GM19239 (cell line): Measurements from ENCODE around the gene STRN4.
"Not testable (repeated sequence)": the region's sequence is repeated elsewhere in the genome, so short reads cannot be mapped to it uniquely, and the experiment has no call there.

Experiments used
- DNase-seq: peaks from one replicate; pipeline ENCODE4 v3.0.0; 2011; ENCODE audit warnings: low spot score; ENCODE audit not compliant: insufficient read length
- FAIRE-seq: peaks from 2 replicates; lab custom pipeline; 2011; peaks lifted over from hg19 to GRCh38; lab: Jason Lieb, UNC

The STRN4 gene

DNA sequence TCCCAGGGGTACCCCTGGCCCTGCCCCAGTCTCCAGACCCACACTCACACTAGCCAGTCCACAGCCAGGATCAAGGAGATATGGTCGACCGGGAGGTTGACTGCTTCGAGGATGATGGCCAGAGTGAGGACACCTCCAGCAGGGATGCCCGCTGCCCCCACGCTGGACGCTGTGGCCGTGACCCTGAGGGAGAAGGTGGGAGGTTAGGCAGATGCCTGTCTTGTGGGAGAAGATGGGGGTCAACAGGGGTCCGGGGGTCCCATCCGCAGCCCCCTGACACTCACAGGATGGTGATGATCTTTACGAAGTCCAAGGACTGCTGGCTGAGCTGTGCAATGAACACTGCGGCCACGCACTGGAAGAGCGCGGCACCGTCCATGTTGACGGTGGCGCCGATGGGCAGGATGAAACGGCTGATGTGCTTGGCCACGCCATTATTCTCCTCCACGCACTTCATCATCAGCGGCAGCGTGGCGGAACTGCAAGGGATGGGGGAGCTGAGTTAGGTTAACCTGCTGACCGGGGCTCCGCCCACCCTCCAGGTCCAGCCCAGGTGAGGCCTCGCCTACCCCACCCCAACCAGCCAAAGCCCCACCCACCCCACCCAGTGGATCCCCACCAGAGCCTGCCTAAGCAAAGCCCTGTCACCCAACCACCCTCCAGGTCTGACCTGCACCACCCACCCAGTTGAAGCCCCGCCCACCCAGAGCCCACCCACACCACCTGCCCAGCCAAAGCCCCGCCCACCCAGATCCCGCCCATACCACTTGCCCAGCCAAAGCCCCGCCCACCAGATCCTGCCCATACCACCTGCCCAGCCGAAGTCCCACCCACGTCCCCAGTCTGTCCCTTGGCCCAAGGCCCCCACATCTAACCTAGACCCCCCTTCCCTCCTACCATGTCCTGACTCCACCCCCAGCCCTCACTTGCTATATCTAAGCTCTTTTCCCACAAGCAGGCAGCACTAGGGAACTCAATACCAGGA, 31.0 kb upstream of the STRN4 start:
- DNase-seq (no peak), FAIRE-seq (no peak)

DNA sequence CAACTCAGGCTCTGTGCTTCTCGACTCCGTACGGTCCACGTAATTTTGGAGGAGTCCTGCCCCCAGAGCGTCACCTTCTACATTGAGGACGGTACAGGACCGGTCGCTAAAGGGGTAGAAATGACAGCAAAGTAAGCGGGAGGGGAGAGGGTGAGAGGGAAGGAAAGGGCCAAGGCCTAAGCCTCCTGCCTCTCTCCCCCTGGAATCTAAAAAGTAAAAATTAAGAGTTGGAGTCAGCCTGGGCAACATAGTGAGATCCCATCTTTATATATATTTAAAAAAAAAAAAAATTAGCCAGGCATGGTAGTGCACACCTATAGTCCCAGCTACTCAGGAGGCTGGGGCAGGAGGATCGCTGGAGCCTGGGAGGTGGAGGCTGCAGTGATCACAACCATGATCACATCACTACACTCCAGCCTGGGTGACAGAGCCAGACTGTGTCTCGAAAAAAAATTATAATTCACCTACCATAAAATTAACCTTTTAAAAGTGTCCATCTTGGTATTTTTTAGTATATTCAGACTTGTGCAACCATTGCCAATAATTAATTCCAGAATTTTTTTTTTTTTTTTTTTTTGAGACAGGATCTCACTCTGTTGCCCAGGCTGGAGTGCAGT, 29.5 kb upstream of the STRN4 start:
- DNase-seq = no peak
- FAIRE-seq = no peak

DNA sequence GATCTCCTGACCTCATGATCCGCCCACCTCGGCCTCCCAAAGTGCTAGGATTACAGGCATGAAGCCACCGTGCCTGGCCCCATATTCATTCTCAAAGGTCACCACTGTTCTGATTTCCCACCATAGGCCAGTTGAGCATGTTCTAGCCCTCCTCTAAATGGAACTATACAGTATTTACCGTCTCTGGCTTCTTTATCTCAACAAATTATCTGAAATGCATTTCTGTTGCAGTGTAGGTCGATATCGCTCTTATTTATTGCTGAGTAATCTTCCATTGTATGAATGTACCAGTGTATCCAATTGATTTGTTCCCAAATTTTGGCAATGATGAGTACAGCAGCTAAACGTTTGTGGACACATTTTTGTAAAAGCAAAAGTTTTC, 26.8 kb upstream of the STRN4 start:
- DNase-seq = no peak

DNA sequence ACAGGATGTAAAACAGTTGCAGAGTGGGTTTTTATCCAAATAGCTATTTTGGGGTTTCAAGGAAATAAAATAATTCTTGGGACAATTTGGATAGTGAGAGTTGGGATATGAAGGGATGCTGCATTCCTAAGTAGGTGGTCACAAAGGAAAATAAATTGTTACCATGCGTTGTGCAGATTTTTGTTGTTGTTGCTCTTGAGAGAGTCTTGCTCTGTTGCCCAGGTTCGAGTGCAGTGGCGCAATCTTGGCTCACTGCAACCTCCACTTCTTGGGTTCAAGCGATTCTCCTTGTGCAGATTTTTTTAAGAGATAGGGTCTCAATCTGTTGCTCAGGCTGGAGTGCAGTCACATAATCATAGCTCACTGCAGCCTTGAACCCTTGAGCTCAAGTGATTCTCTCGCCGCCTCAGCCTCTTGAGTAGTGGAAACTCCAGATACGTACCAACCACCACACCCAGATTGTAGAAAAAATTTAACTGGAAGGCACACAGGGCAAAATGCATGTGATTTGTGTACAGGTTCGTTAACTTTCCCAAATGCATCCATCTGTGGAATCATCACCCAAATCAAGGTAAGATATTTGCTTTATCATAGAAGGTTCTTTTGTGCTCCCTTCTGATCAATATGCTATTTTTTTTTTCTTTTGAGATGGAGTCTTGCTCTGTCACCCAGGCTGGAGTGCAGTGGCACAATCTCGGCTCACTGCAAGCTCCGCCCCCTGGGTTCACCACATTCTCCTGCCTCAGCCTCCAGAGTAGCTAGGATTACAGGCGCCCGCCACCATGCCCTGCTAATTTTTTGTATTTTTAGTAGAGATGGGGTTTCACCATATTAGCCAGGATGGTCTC, 26.1 kb upstream of the STRN4 start:
- DNase-seq = no peak
- no peak for FAIRE-seq

More for the DNA sequence above, 26.8 kb upstream of the STRN4 start:
- FAIRE-seq = no peak

DNA sequence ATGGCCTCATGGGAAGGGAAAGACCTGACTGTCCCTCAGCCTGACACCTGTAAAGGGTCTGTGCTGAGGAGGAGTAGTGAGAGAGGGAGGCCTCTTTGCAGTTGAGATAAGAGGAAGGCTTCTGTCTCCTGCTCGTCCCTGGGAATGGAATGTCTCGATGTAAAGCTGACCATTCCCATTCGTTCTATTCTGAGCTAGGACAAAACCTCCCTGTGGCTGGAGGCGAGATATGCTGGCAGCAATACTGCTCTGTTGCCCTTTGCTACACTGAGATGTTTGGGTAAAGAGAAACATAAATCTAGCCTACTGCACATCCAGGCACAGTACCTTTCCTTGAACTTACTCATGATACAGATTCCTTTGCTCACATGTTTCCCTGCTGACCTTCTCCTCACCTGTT, 22.5 kb upstream of the STRN4 start:
- not testable (repeated sequence) for FAIRE-seq, DNase-seq

DNA sequence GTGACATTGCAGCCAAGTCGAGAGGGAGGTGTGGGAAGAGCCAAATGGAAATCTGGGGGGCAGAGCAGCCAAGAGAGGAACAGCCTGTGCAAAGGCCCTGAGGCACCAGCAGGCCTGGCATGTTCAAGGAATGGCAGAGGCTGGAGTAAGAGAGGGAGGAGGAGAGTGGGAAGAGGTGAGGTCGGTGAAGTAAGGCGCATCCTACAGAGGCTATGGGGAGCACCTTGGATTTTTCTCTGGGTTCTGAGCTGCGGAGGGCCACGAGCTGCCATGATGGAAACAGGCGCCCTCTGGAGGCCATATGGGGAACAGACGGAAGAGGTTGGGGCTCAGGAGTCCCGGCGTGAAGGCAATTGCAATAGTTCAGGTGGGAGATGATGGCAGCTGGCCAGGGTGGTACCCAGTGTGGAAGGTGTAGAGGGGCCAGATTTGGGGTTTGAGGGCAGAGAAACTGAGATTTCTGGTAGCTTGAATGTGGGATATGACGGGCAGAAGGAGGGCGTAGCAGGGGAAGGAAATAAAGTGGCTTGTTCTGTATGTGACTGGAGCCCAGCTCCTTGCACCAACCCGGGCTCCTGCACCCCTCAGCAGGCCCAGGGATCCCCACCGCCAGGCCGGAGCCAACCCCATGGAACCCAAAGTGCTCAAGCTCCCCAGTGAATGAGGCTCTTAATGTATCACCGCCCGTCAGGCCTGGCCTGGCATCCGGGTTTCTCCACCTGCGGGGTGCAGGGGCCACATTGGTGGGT, 20.5 kb upstream of the STRN4 start:
- DNase-seq (peak; percentile 68), FAIRE-seq (peak; percentile 67)

DNA sequence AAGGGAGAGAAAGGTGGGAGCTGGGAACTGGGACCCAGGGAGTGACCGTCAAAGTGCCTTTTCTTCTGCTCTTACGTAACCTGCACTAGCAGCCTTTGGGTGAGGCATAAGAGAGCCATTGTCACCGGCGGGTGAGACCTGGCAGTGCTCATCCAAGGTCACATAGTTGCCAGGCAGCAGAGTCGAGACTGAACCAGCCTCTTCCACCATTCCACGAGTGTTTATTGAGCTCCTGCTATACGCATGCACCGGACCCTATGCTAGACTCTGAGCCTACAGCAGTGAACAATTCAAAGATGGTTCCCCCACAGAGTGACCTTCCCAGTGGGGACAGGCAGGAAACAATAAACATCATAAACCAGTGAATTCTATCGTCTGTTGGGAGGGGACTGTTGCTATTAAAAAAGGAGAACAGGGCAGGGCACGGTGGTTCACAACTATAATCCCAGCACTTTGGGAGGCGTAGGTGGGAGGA, 18.6 kb upstream of the STRN4 start:
- DNase-seq = no peak
- no peak for FAIRE-seq

DNA sequence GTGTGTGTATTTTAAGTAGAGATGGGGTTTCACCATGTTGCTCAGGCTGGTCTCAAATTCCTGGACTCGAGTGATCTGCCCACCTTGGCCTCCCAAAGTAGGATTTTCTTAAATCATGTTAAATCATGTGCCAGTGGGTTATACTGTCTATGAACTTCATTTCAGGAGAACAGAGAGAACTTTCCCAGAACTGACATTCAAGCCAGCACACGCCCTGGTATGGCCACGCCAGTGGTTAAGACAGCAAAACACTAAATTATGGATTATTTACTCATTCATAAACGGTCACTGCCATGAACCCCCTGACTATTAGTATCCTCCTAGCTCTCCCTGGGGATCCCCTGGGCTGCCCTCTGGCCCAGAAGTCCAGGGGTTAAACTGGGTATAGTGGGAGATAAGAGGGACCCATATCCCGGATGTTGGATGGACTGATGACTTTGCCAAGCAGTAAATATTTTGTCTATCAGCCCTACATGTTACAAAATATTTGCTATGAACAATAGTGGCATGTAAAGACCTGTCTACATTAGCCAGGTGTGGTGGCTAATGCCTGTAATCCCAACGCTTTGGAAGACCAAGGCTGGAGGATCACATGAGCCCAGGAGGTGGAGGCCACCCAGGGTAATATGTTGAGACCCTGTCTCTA, 16.1 kb upstream of the STRN4 start:
- FAIRE-seq = no peak
- no peak for DNase-seq

DNA sequence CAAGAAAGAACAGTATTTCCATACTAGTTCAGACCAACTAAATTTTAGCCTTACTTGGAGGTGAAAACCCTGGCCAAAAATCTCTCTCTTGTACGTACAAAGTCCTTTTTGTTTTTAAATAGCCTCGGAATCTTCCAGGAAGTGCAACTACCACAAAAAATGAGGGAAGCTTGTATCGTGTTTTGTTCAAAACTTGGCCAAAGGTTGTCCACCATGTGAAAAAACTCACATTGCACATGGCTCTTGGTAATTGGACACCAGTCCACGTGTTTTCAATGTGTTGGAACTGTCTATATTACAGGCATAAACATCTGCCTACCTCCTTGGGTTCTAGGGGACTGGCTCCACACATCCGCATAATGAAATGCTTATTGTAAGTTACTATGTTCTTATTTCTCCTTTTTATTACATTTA, 15.2 kb upstream of the STRN4 start:
- DNase-seq = no peak
- FAIRE-seq = no peak

DNA sequence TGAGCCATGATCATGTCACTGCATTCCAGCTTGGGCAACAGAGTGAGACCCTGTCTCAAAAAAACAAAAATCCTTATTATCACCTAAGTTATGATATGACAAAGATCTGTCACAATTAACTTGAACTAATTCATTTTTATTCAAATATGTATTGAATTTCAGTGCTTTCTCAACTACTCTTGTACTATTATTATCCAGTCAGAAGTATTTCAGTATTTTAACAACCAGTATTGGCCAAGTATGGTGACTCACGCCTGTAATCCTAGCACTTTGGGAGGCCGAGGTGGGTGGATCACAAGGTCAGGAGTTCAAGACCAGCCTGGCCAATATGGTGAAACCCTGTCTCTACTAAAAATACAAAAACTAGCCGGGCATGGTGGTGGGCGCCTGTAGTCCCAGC, 14.6 kb upstream of the STRN4 start:
- not testable (repeated sequence) for DNase-seq, FAIRE-seq

DNA sequence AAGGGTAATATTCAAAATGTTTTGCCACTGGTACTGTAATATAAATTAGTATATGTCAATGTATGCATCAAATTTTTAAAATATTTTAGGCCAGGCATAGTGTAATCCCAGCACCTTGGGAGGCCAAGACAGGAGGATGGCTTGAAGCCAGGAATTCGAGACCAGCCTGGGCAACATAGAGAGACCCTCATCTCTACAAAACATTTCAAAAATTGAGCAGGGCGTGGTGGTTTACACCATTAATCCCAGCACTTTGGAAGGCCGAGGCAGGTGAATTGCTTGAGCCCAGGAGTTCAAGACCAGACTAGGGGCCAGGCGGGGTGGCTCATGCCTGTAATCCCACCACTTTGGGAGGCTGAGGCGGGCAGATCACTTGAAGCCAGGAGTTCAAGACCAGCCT, 14.1 kb upstream of the STRN4 start:
- DNase-seq (no peak), FAIRE-seq (no peak)

DNA sequence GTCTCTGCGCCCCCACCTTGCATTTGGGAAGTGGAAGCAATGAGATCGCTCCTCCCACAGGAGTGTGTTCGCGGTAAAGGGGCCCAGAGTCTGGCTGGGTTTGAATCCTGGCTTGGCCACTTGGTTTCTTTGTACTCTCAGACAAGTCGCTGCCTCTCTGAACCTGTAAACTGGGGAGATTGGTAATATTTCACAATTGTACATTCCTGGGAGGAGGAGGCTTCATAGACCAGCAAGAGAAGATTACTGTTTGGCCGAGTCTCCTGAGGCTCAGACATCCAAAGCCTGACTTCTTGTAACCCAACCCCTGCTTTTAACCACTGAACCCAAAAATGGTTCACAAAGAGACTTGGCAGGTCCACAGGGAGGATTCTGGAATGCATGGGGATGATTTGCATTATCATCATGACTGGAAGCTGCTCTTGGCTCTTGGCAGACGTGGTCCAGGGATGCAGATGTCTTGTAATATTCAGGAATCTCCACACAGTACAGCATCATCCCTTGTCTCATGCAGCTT, 13.6 kb upstream of the STRN4 start:
- DNase-seq = no peak

DNA sequence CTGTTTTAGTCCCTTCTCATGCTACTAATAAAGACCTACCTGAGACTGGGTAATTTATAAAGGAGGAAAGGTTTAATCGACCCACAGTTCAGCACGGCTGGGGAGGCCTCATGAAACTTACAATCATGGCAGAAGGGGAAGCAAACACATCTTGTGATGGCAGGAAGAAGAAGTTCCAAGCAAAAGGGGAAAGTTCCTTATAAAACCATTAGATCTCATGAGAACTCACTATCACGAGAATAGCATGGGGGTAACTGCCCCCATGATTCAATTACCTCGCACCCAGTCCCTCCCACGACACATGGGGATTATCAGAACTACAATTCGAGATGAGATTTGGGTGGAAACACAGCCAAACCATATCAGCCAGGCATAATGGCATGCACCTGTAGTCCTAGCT, 13.0 kb upstream of the STRN4 start:
- DNase-seq (no peak), FAIRE-seq (no peak)

More for the DNA sequence above, 13.6 kb upstream of the STRN4 start:
- FAIRE-seq = no peak

DNA sequence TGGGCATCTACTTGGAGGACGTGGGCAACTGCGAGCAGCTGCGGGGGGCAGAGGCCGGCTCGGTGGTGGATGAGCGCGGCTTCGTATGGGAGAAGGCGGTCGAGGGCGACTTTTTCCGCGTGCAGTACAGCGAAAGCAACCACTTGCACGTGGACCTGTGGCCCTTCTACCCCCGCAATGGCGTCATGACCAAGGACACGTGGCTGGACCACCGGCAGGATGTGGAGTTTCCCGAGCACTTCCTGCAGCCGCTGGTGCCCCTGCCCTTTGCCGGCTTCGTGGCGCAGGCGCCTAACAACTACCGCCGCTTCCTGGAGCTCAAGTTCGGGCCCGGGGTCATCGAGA, 10.3 kb upstream of the STRN4 start:
- no peak for DNase-seq
- no peak for FAIRE-seq

DNA sequence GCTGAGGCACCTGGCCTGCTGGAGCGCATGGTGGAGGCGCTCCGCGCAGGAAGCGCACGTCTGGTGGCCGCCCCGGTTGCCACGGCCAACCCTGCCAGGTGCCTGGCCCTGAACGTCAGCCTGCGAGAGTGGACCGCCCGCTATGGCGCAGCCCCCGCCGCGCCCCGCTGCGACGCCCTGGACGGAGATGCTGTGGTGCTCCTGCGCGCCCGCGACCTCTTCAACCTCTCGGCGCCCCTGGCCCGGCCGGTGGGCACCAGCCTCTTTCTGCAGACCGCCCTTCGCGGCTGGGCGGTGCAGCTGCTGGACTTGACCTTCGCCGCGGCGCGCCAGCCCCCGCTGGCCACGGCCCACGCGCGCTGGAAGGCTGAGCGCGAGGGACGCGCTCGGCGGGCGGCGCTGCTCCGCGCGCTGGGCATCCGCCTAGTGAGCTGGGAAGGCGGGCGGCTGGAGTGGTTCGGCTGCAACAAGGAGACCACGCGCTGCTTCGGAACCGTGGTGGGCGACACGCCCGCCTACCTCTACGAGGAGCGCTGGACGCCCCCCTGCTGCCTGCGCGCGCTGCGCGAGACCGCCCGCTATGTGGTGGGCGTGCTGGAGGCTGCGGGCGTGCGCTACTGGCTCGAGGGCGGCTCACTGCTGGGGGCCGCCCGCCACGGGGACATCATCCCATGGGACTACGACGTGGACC, 9.7 kb upstream of the STRN4 start:
- DNase-seq = no peak
- no peak for FAIRE-seq

DNA sequence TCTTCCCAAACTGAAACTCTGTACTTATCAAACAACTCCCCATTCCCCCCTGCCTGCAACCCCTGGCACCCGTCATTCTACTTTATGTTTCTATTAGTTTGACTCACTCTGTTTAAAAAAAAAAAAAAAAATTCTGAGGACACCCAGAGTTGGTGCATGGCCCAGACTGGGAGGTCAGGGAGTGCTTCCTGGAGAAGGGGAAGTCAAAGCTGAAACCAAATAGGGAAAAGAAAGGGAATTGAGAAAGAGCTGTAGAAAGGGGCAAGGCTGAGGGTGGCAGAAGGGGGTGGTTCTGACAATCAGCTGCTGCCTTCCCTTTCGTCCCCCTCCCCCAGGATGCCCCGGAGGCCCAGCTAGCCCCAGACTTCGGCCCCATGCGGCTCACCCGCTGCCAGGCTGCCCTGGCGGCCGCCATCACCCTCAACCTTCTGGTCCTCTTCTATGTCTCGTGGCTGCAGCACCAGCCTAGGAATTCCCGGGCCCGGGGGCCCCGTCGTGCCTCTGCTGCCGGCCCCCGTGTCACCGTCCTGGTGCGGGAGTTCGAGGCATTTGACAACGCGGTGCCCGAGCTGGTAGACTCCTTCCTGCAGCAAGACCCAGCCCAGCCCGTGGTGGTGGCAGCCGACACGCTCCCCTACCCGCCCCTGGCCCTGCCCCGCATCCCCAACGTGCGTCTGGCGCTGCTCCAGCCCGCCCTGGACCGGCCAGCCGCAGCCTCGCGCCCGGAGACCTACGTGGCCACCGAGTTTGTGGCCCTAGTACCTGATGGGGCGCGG, 9.0 kb upstream of the STRN4 start:
- DNase-seq = no peak
- FAIRE-seq = no peak

DNA sequence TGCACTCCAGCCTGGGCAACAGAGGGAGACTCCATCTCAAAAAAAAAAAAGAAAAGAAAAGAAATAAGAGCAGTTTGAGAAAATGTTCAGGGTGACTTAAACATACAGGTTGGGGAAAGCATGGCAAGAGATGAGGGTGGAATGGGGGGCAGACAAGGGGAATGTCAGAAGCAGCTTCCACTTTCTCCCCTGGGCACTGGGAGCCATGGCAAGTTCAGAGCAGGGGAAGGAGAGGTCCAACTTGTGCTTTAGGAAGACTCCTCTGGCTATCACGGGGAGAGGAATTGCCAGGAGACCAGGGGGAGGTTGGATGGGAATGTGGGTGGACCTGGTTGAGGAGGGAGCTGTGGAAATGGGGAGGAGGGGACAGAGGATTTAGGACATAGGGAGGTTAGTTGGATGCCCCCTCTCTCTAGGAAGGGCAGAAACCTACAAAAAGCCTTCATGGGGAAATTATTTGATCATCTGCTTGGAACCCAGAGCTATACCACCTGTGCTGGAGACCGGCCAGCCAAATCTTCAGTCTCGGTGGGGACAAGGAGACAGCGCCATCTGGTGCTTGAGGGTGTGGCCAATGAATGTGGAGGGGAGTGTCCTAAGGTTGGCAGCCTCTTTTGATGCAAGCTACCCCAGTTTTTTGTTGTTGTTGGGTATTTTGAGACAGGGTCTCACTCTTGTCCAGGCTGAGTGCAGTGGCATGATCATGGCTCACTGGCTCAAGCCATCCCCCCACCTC, 7.3 kb upstream of the STRN4 start:
- DNase-seq (peak; percentile 78), FAIRE-seq (peak; percentile 89)
